GM23338 (cell line): Measurements from ENCODE around the gene MXRA8. TPM values are rescaled to one million over a fixed set of nuclear protein-coding genes. Genes with fewer than 3 reads are reported as not detected.

ENCODE experiments used
- ATAC-seq: fragments of 200-7000 bp; cut with Tn5 transposase; 3 replicates; pipeline ENCODE4 v1.9.1; 2020
- DNase-seq: peaks from one replicate; pipeline ENCODE4 v3.0.0-alpha.2; 2015; ENCODE audit warnings: low spot score
- H2AFZ ChIP-seq: fragments of 200-600 bp; sonication (generic); 2 replicates; pipeline ENCODE4 v1.8.0; 2016; ENCODE audit warnings: antibody characterized with exemption, mild to moderate bottlenecking, moderate library complexity
- H3F3A ChIP-seq: fragments of 200-600 bp; sonication (generic); replicated peaks from 2 replicates; pipeline ENCODE4 v1.8.0; 2017; ENCODE audit warnings: antibody characterized with exemption, mixed run types, low read depth
- H3K27ac ChIP-seq: fragments of 200-600 bp; sonication (generic); 2 replicates; pipeline ENCODE4 v1.6.1; 2016; ENCODE audit warnings: low read depth
- H3K27me3 ChIP-seq: fragments of 200-600 bp; sonication (generic); 2 replicates; pipeline ENCODE4 v1.8.0; 2016; ENCODE audit warnings: mild to moderate bottlenecking, mixed run types, moderate library complexity; ENCODE audit not compliant: insufficient read depth
- H3K36me3 ChIP-seq: fragments of 200-600 bp; sonication (generic); 2 replicates; pipeline ENCODE4 v1.8.0; 2016; ENCODE audit warnings: mild to moderate bottlenecking; ENCODE audit not compliant: insufficient read depth
- H3K4me1 ChIP-seq: fragments of 200-600 bp; sonication (generic); 2 replicates; pipeline ENCODE4 v1.8.0; 2016; ENCODE audit warnings: mild to moderate bottlenecking, moderate library complexity; ENCODE audit not compliant: insufficient read depth
- H3K4me2 ChIP-seq: fragments of 200-600 bp; sonication (generic); 2 replicates; pipeline ENCODE4 v1.7.1; 2017; ENCODE audit warnings: mixed run types
- H3K4me3 ChIP-seq: fragments of 200-600 bp; sonication (generic); 2 replicates; pipeline ENCODE4 v1.6.1; 2016; ENCODE audit warnings: mixed run types
- H3K79me2 ChIP-seq: fragments of 200-600 bp; sonication (generic); replicated peaks from 2 replicates; pipeline ENCODE4 v1.8.0; 2017; ENCODE audit warnings: mild to moderate bottlenecking; ENCODE audit not compliant: insufficient read depth
- H3K9me2 ChIP-seq: fragments of 200-600 bp; sonication (generic); 2 replicates; pipeline ENCODE4 v1.8.0; 2017; ENCODE audit not compliant: insufficient read depth
- H4K20me1 ChIP-seq: fragments of 200-600 bp; sonication (generic); replicated peaks from 2 replicates; pipeline ENCODE4 v1.8.0; 2017; ENCODE audit warnings: mild to moderate bottlenecking; ENCODE audit not compliant: insufficient read depth
- H3K27ac Mint-ChIP-seq: 2 replicates; pipeline ENCODE4 v1.8.0; 2020; ENCODE audit warnings: inconsistent platforms, mild to moderate bottlenecking, moderate library complexity, mixed read lengths
- H3K27me3 Mint-ChIP-seq: 3 replicates; pipeline ENCODE4 v1.8.0; 2022; ENCODE audit warnings: low read depth, mild to moderate bottlenecking, moderate library complexity, mixed read lengths, inconsistent platforms; ENCODE audit not compliant: insufficient read depth, poor library complexity
- H3K36me3 Mint-ChIP-seq: 3 replicates; pipeline ENCODE4 v1.8.0; 2021; ENCODE audit warnings: low read depth, mild to moderate bottlenecking, inconsistent platforms, moderate library complexity, mixed read lengths
- H3K4me1 Mint-ChIP-seq: 3 replicates; pipeline ENCODE4 v1.8.0; 2020; ENCODE audit warnings: mild to moderate bottlenecking, inconsistent platforms, mixed read lengths
- H3K4me3 Mint-ChIP-seq: 3 replicates; pipeline ENCODE4 v1.8.0; 2021; ENCODE audit warnings: moderate library complexity, mild to moderate bottlenecking, inconsistent platforms, mixed read lengths
- H3K9me3 Mint-ChIP-seq: 3 replicates; pipeline ENCODE4 v1.8.0; 2020; ENCODE audit warnings: moderate library complexity, mild to moderate bottlenecking, inconsistent platforms, mixed read lengths
- CREB1 ChIP-seq: fragments of 250-450 bp; sonication (Bioruptor Pico); IDR thresholded peaks from 2 replicates; pipeline ENCODE4 v1.5.0; 2020; ENCODE audit warnings: low read depth, mild to moderate bottlenecking, moderate library complexity
- EZH2 ChIP-seq: fragments of 200-600 bp; sonication (generic); IDR thresholded peaks from one replicate; pipeline ENCODE4 v1.8.0; 2017; ENCODE audit warnings: antibody characterized with exemption, mild to moderate bottlenecking, low read depth; ENCODE audit not compliant: unreplicated experiment
- EZH2phosphoT487 ChIP-seq: fragments of 200-600 bp; sonication (generic); IDR thresholded peaks from one replicate; pipeline ENCODE4 v1.8.1; 2018; ENCODE audit warnings: antibody characterized with exemption; ENCODE audit not compliant: unreplicated experiment
- JUNB ChIP-seq: IDR thresholded peaks from one replicate; pipeline ENCODE4 v1.6.1; 2016; ENCODE audit warnings: antibody characterized with exemption; ENCODE audit not compliant: unreplicated experiment
- NANOG ChIP-seq: IDR thresholded peaks from 2 replicates; pipeline ENCODE4 v1.6.1; 2016; ENCODE audit warnings: antibody characterized with exemption, borderline replicate concordance
- POLR2AphosphoS5 ChIP-seq: IDR thresholded peaks from 2 replicates; pipeline ENCODE4 v1.6.1; 2016; ENCODE audit warnings: antibody characterized with exemption, low read depth
- ZNF114 ChIP-seq: fragments of 250-450 bp; sonication (Bioruptor Pico); IDR thresholded peaks from 2 replicates; pipeline ENCODE4 v1.5.0; 2020; ENCODE audit warnings: mild to moderate bottlenecking, moderate library complexity
- ZNF331 ChIP-seq: fragments of 250-450 bp; sonication (Bioruptor Pico); IDR thresholded peaks from 2 replicates; pipeline ENCODE4 v1.5.0; 2020; ENCODE audit warnings: low read depth, mild to moderate bottlenecking, moderate library complexity
- polyA plus RNA-seq: library from polyadenylated mRNA; unstranded; fragments of >200 nt; fragmentation: Nextera tagmentation; extraction: Ambion mirVana; gene quantifications from 2 replicates; pipeline ENCODE4 v1.2.1, GENCODE V29; 2016
- total RNA-seq: library from RNA; depleted of rRNA; stranded (reverse); fragments of >200 nt; shearing (Covaris generic); gene quantifications from 2 replicates; pipeline ENCODE4 v1.2.3, GENCODE V29; 2014
- TF ChIP-seq, protein P1 (sequence below): IDR thresholded peaks from one replicate; pipeline ENCODE4 v1.6.1; 2018; ENCODE audit warnings: antibody characterized with exemption; ENCODE audit not compliant: unreplicated experiment
- TF ChIP-seq, protein P2 (sequence below), 2 experiments: fragments of 200-600 bp in 1 of 2; sonication (generic) in 1 of 2; conservative IDR thresholded peaks; 2 replicates each; pipeline versions ENCODE4 v1.5.1 to v1.6.1; 2016 to 2017; ENCODE audit warnings: antibody characterized with exemption in 2 of 2, low read depth in 2 of 2, mild to moderate bottlenecking in 2 of 2, moderate library complexity in 1 of 2
- TF ChIP-seq, protein P3 (sequence below): IDR thresholded peaks from 2 replicates; pipeline ENCODE4 v1.6.1; 2016; ENCODE audit warnings: antibody characterized with exemption
- TF ChIP-seq, protein P4 (sequence below): fragments of 250-450 bp; sonication (Bioruptor Pico); IDR thresholded peaks from 2 replicates; pipeline ENCODE4 v1.5.0; 2020; ENCODE audit warnings: mild to moderate bottlenecking, moderate library complexity

MXRA8 gene
- total and polyA plus RNA-seq, 2 experiments from 2014 or later = 9.1 to 17.2 TPM

DNA sequence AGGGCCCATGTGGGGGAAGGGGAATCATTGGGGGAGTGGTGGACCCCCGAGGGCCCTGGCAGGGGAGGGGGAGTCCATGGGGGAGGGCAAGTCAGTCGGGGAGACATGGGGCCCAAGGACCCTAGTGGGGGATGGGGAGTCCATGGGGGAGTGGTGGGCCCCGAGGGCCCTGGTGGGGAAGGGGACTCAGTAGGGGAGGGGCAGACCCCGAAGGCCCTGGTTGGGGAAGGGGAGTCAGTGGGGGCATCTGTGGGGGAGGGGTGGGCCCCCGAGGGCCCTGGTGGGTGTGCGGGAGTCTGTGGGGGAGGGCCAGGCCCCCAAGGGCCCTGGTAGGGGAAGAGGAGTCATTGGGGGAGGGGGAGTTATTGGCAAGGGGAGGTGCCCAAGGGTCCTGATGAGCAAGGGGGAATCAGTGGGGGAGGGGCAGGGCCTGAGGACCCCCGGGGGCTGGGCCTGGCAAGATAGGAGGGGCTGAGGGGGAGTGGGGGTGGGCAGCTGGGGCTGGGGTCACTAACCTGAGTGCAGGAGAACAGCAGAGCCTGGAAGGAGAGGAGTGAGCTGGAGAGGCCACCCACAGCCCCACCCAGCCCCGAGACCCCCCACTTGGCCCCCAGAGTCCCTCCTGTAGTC is 2.1 kb downstream of the MXRA8 start:
- Histone ChIP-seq H3K27me3 (peaks cover 28% of the 10 kb centered on the region), H2AFZ (no peak overlapping the region), H3K36me3 (no peaks in the 10 kb centered on the region), H3K4me2 (no peak overlapping the region), H3K79me2 (no peaks in the 10 kb centered on the region), H3K9me2 (no peaks in the 10 kb centered on the region), H3F3A (peaks cover 31% of the 10 kb centered on the region), H4K20me1 (no peaks in the 10 kb centered on the region; the same call in 1 of the 2 replicates), H3K4me3 (no peak overlapping the region), H3K4me1 (peaks cover 32% of the 10 kb centered on the region), H3K27ac (no peak overlapping the region)
- ATAC-seq (no peak), DNase-seq (no peak)
- TF ChIP-seq CREB1 (CRISPR knock-in tag) (no peak), EZH2phosphoT487 (no peak), EZH2 (no peak), JUNB (no peak), ZNF331 (CRISPR knock-in tag) (no peak), POLR2AphosphoS5 (no peak), NANOG (no peak), ZNF114 (CRISPR knock-in tag) (no peak)
- TF ChIP-seq, protein P1, sequence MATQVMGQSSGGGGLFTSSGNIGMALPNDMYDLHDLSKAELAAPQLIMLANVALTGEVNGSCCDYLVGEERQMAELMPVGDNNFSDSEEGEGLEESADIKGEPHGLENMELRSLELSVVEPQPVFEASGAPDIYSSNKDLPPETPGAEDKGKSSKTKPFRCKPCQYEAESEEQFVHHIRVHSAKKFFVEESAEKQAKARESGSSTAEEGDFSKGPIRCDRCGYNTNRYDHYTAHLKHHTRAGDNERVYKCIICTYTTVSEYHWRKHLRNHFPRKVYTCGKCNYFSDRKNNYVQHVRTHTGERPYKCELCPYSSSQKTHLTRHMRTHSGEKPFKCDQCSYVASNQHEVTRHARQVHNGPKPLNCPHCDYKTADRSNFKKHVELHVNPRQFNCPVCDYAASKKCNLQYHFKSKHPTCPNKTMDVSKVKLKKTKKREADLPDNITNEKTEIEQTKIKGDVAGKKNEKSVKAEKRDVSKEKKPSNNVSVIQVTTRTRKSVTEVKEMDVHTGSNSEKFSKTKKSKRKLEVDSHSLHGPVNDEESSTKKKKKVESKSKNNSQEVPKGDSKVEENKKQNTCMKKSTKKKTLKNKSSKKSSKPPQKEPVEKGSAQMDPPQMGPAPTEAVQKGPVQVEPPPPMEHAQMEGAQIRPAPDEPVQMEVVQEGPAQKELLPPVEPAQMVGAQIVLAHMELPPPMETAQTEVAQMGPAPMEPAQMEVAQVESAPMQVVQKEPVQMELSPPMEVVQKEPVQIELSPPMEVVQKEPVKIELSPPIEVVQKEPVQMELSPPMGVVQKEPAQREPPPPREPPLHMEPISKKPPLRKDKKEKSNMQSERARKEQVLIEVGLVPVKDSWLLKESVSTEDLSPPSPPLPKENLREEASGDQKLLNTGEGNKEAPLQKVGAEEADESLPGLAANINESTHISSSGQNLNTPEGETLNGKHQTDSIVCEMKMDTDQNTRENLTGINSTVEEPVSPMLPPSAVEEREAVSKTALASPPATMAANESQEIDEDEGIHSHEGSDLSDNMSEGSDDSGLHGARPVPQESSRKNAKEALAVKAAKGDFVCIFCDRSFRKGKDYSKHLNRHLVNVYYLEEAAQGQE = no peak
- TF ChIP-seq, protein P2, sequence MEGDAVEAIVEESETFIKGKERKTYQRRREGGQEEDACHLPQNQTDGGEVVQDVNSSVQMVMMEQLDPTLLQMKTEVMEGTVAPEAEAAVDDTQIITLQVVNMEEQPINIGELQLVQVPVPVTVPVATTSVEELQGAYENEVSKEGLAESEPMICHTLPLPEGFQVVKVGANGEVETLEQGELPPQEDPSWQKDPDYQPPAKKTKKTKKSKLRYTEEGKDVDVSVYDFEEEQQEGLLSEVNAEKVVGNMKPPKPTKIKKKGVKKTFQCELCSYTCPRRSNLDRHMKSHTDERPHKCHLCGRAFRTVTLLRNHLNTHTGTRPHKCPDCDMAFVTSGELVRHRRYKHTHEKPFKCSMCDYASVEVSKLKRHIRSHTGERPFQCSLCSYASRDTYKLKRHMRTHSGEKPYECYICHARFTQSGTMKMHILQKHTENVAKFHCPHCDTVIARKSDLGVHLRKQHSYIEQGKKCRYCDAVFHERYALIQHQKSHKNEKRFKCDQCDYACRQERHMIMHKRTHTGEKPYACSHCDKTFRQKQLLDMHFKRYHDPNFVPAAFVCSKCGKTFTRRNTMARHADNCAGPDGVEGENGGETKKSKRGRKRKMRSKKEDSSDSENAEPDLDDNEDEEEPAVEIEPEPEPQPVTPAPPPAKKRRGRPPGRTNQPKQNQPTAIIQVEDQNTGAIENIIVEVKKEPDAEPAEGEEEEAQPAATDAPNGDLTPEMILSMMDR (conservative IDR thresholded peaks at IDR 0.05; ENCODE audit: low read depth in 2 of 2) = no peak
- TF ChIP-seq, protein P3, sequence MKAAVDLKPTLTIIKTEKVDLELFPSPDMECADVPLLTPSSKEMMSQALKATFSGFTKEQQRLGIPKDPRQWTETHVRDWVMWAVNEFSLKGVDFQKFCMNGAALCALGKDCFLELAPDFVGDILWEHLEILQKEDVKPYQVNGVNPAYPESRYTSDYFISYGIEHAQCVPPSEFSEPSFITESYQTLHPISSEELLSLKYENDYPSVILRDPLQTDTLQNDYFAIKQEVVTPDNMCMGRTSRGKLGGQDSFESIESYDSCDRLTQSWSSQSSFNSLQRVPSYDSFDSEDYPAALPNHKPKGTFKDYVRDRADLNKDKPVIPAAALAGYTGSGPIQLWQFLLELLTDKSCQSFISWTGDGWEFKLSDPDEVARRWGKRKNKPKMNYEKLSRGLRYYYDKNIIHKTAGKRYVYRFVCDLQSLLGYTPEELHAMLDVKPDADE = no peak
- TF ChIP-seq, protein P4, sequence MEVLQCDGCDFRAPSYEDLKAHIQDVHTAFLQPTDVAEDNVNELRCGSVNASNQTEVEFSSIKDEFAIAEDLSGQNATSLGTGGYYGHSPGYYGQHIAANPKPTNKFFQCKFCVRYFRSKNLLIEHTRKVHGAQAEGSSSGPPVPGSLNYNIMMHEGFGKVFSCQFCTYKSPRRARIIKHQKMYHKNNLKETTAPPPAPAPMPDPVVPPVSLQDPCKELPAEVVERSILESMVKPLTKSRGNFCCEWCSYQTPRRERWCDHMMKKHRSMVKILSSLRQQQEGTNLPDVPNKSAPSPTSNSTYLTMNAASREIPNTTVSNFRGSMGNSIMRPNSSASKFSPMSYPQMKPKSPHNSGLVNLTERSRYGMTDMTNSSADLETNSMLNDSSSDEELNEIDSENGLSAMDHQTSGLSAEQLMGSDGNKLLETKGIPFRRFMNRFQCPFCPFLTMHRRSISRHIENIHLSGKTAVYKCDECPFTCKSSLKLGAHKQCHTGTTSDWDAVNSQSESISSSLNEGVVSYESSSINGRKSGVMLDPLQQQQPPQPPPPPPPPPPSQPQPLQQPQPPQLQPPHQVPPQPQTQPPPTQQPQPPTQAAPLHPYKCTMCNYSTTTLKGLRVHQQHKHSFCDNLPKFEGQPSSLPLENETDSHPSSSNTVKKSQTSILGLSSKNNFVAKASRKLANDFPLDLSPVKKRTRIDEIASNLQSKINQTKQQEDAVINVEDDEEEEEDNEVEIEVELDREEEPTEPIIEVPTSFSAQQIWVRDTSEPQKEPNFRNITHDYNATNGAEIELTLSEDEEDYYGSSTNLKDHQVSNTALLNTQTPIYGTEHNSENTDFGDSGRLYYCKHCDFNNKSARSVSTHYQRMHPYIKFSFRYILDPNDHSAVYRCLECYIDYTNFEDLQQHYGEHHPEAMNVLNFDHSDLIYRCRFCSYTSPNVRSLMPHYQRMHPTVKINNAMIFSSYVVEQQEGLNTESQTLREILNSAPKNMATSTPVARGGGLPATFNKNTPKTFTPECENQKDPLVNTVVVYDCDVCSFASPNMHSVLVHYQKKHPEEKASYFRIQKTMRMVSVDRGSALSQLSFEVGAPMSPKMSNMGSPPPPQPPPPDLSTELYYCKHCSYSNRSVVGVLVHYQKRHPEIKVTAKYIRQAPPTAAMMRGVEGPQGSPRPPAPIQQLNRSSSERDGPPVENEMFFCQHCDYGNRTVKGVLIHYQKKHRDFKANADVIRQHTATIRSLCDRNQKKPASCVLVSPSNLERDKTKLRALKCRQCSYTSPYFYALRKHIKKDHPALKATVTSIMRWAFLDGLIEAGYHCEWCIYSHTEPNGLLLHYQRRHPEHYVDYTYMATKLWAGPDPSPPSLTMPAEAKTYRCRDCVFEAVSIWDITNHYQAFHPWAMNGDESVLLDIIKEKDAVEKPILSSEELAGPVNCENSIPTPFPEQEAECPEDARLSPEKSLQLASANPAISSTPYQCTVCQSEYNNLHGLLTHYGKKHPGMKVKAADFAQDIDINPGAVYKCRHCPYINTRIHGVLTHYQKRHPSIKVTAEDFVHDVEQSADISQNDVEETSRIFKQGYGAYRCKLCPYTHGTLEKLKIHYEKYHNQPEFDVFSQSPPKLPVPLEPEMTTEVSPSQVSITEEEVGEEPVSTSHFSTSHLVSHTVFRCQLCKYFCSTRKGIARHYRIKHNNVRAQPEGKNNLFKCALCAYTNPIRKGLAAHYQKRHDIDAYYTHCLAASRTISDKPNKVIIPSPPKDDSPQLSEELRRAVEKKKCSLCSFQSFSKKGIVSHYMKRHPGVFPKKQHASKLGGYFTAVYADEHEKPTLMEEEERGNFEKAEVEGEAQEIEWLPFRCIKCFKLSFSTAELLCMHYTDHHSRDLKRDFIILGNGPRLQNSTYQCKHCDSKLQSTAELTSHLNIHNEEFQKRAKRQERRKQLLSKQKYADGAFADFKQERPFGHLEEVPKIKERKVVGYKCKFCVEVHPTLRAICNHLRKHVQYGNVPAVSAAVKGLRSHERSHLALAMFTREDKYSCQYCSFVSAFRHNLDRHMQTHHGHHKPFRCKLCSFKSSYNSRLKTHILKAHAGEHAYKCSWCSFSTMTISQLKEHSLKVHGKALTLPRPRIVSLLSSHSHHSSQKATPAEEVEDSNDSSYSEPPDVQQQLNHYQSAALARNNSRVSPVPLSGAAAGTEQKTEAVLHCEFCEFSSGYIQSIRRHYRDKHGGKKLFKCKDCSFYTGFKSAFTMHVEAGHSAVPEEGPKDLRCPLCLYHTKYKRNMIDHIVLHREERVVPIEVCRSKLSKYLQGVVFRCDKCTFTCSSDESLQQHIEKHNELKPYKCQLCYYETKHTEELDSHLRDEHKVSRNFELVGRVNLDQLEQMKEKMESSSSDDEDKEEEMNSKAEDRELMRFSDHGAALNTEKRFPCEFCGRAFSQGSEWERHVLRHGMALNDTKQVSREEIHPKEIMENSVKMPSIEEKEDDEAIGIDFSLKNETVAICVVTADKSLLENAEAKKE (CRISPR knock-in tag) = no peak
- H3K27ac Mint-ChIP-seq = no peak overlapping the region
- no peak overlapping the region for H3K4me3 Mint-ChIP-seq
- H3K9me3 Mint-ChIP-seq = no peaks in the 10 kb centered on the region; the same call in 2 of the 3 replicates
- H3K27me3 Mint-ChIP-seq = peaks cover 42% of the 10 kb centered on the region
- H3K4me1 Mint-ChIP-seq = peaks cover 37% of the 10 kb centered on the region
- no peaks in the 10 kb centered on the region for H3K36me3 Mint-ChIP-seq
